LNCaP clone FGC (cell line): ENCODE results near the gene GPR33.
"Not testable (repeated sequence)": the region's sequence is repeated elsewhere in the genome, so short reads cannot be mapped to it uniquely, and the experiment has no call there.

Source experiments
- DNase-seq: peaks from one replicate; pipeline ENCODE4 v3.0.0-alpha.2; 2011; ENCODE audit warnings: low read depth
- H3K4me3 ChIP-seq: 2 replicates; pipeline ENCODE4 v1.5.1; 2011; ENCODE audit warnings: mild to moderate bottlenecking, low read depth, low read length, control low read depth
- CTCF ChIP-seq: IDR thresholded peaks from 2 replicates; pipeline ENCODE4 v1.5.1; 2012; ENCODE audit warnings: mild to moderate bottlenecking; ENCODE audit not compliant: control insufficient read depth, insufficient read depth; ENCODE audit errors: extremely low read depth

The GPR33 gene

GRCh38 chr14:31484754-31485153 lies 3.1 kb downstream of the GPR33 start:
- TF ChIP-seq CTCF, result no peak
- DNase-seq, result no peak
- H3K4me3 ChIP-seq, result no peak overlapping the region

GRCh38 chr14:31480156-31480555 lies 7.7 kb downstream of the GPR33 start:
- no peak for DNase-seq
- no peak overlapping the region for H3K4me3 ChIP-seq
- TF ChIP-seq CTCF, result no peak

- DNase-seq, result no peak
- H3K4me3 ChIP-seq, result no peak overlapping the region
- TF ChIP-seq CTCF, result no peak
These were observed 8.8 kb downstream of the GPR33 start for GRCh38 chr14:31479027-31479426.

- no peak for TF ChIP-seq CTCF
- H3K4me3 ChIP-seq, result no peak overlapping the region
- no peak for DNase-seq
These were observed 10.6 kb downstream of the GPR33 start for GRCh38 chr14:31477248-31477647.

GRCh38 chr14:31476131-31476866 lies 11.5 kb downstream of the GPR33 start:
- DNase-seq, result no peak
- no peak overlapping the region for H3K4me3 ChIP-seq
- no peak for TF ChIP-seq CTCF

GRCh38 chr14:31466554-31466953 lies 21.3 kb downstream of the GPR33 start:
- DNase-seq, result no peak
- H3K4me3 ChIP-seq, result no peak overlapping the region
- no peak for TF ChIP-seq CTCF

GRCh38 chr14:31465111-31465510 lies 22.7 kb downstream of the GPR33 start:
- no peak for DNase-seq
- no peak for TF ChIP-seq CTCF
- H3K4me3 ChIP-seq, result no peak overlapping the region

GRCh38 chr14:31462450-31462849 lies 25.4 kb downstream of the GPR33 start:
- not testable (repeated sequence) for DNase-seq, H3K4me3 ChIP-seq
